SH-SY5Y (cell line): ENCODE results near the gene OTUD7B.

Experiments used
- GATA2 ChIP-seq: IDR thresholded peaks from 2 replicates; pipeline ENCODE4 v1.6.1; 2011; ENCODE audit warnings: mild to moderate bottlenecking, low read depth, low read length
- GATA3 ChIP-seq: IDR thresholded peaks from 2 replicates; pipeline ENCODE4 v1.6.1; 2011; ENCODE audit warnings: low read depth, mild to moderate bottlenecking, low read length, moderate library complexity

DNA sequence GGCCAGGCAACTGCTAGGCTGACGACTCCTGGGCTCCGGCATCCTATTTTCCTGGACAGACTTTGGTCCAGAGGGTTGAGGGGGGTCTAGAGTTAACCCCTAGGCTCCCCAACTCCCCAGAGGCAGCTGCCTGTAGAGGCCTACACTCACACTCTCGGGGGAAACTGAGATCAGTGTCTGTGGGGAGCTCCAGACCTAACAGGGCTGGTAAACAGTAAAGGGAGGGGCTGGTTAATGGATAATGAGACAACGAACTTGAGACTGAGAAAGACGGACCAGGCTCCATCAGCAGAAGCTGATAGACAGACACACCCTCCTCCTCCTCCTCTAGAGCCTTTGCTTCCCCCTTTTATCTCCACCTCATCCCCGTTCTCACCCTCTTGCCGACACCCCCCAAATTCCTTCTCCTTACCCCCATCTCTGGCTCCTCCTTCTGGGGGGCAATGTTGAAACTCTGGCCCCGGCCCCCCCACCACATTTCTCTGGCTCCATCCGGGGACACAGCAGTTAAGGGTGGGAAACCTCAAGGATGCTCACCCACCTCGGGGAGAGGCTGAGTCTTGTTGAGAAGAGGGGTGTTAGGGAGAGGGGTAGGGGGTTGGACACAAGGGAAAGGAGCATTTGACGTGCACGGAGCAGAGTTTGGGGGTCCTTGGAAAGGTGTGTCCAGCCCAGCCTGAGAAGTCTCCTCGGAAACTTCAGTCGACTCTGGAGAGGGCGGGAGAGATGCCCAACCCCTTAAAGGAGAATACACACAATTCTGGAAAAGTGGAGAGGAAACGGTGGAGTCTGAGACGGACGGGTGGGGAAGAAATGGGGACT lies 74.1 kb downstream of the OTUD7B start, which contains the start of gene MTMR11:
- TF ChIP-seq GATA3 (no peak), GATA2 (no peak)
